HepG2 (cell line): ENCODE results near the gene TNFSF15.

Source experiments
- CTCF ChIP-seq: sonication (generic); formaldehyde crosslinking; IDR thresholded peaks from 2 replicates; pipeline ENCODE4 v1.5.0; 2020; ENCODE audit warnings: mild to moderate bottlenecking, missing genetic modification reagents, moderate library complexity
- EHMT2 ChIP-seq: fragments of 200-600 bp; sonication (generic); IDR thresholded peaks from 2 replicates; pipeline ENCODE4 v1.7.0; 2017; ENCODE audit warnings: antibody characterized with exemption, low read depth, low read length, borderline replicate concordance
- EZH2 ChIP-seq: conservative IDR thresholded peaks from 2 replicates; pipeline ENCODE4 v1.6.1; 2012; ENCODE audit warnings: mild to moderate bottlenecking, low read depth, low read length, moderate library complexity
- FOXJ3 ChIP-seq: sonication (generic); formaldehyde crosslinking; IDR thresholded peaks from 2 replicates; pipeline ENCODE4 v1.4.0; 2020; ENCODE audit warnings: missing genetic modification reagents, mild to moderate bottlenecking, borderline replicate concordance
- HOXA9 ChIP-seq: sonication (generic); formaldehyde crosslinking; IDR thresholded peaks from 2 replicates; pipeline ENCODE4 v1.8.1; 2022; ENCODE audit warnings: missing genetic modification reagents, mild to moderate bottlenecking, moderate library complexity, borderline replicate concordance
- POLR2AphosphoS2 ChIP-seq: IDR thresholded peaks from 2 replicates; pipeline ENCODE4 v1.6.1; 2011; ENCODE audit warnings: low read depth, low read length, improper control_type of control experiment
- SNAI1 ChIP-seq: sonication (generic); formaldehyde crosslinking; IDR thresholded peaks from 2 replicates; pipeline ENCODE4 v1.5.0; 2020; ENCODE audit warnings: mild to moderate bottlenecking, missing genetic modification reagents, borderline replicate concordance
- TAF1 ChIP-seq: sonication (generic); formaldehyde crosslinking; IDR thresholded peaks from 2 replicates; pipeline ENCODE4 v1.4.0; 2020; ENCODE audit warnings: missing genetic modification reagents
- ZNF275 ChIP-seq: sonication (generic); formaldehyde crosslinking; IDR thresholded peaks from 2 replicates; pipeline ENCODE4 v1.8.0; 2022; ENCODE audit warnings: missing genetic modification reagents, mild to moderate bottlenecking, inconsistent platforms, borderline replicate concordance
- ZNF607 ChIP-seq: sonication (generic); formaldehyde crosslinking; IDR thresholded peaks from 2 replicates; pipeline ENCODE4 v1.5.1; 2020; ENCODE audit warnings: missing genetic modification reagents, mild to moderate bottlenecking, borderline replicate concordance

GRCh38 chr9:114852050-114852594, 46.3 kb upstream of the TNFSF15 start:
- TF ChIP-seq TAF1 (CRISPR knock-in tag) (no peak), EHMT2 (no peak), ZNF275 (CRISPR knock-in tag) (no peak), CTCF (CRISPR knock-in tag) (no peak), FOXJ3 (CRISPR knock-in tag) (no peak), POLR2AphosphoS2 (no peak), EZH2 (no peak), HOXA9 (CRISPR knock-in tag) (no peak), SNAI1 (CRISPR knock-in tag) (no peak), ZNF607 (CRISPR knock-in tag) (no peak)
